ENCODE results near the gene CACNB3. TPM values are rescaled to one million over a fixed set of nuclear protein-coding genes. Genes with fewer than 3 reads are reported as not detected.
A peak's percentile ranks its signal among the peaks of the same experiment; 100 is the strongest.
"Not testable (repeated sequence)": the region's sequence is repeated elsewhere in the genome, so short reads cannot be mapped to it uniquely, and the experiment has no call there.

The CACNB3 gene
- total RNA-seq, 1 donor from 2014 or later = 4.4 TPM

- intact Hi-C loops (cut with micrococcal nuclease) = no loop called here
- ATAC-seq (no peak), DNase-seq (no peak)
Measured at GRCh38 chr12:48832321-48833060, 14.2 kb downstream of the CACNB3 start.

GRCh38 chr12:48838048-48838447, 19.8 kb downstream of the CACNB3 start:
- no peak for ATAC-seq
- intact Hi-C loops (cut with micrococcal nuclease) = no loop called here
- DNase-seq = no peak

- ATAC-seq; intact Hi-C loops (cut with micrococcal nuclease); DNase-seq: not testable (repeated sequence)
Measured at GRCh38 chr12:48842021-48842420, 23.7 kb downstream of the CACNB3 start.

- peak; percentile 96 for DNase-seq
- peak; percentile 99 for ATAC-seq
- intact Hi-C loops (cut with micrococcal nuclease) = loop anchor here (2.0 kb wide), 1 partner anchor 39 kb away; no protein-coding TSS in a partner anchor
Measured at GRCh38 chr12:48851883-48852733, 33.8 kb downstream of the CACNB3 start, which contains the start of gene DDX23. DDX23 (minus strand) TSS chr12:48852163; CDS start chr12:48845782, 6,381 bp downstream.

- peak; percentile 66 for DNase-seq
- intact Hi-C loops (cut with micrococcal nuclease) = loop anchor here (2.0 kb wide), 1 partner anchor 38 kb away; no protein-coding TSS in a partner anchor
- peak; percentile 74 for ATAC-seq
Measured at GRCh38 chr12:48852734-48853688, 34.7 kb downstream of the CACNB3 start.

- no peak for DNase-seq
- intact Hi-C loops (cut with micrococcal nuclease) = no loop called here
Measured at GRCh38 chr12:48854488-48854887, 36.2 kb downstream of the CACNB3 start.

GRCh38 chr12:48854932-48855331, 36.6 kb downstream of the CACNB3 start:
- ATAC-seq; DNase-seq; intact Hi-C loops (cut with micrococcal nuclease): not testable (repeated sequence)

More at GRCh38 chr12:48854488-48854887, 36.2 kb downstream of the CACNB3 start:
- no peak for ATAC-seq

GRCh38 chr12:48856379-48856778, 38.1 kb downstream of the CACNB3 start:
- DNase-seq = no peak
- intact Hi-C loops (cut with micrococcal nuclease) = no loop called here
- ATAC-seq = no peak

GRCh38 chr12:48857278-48857994, 39.1 kb downstream of the CACNB3 start:
- intact Hi-C loops (cut with micrococcal nuclease) = no loop called here
- no peak for ATAC-seq
- DNase-seq = no peak

GRCh38 chr12:48858043-48858442, 39.7 kb downstream of the CACNB3 start:
- no peak for ATAC-seq
- DNase-seq = no peak
- intact Hi-C loops (cut with micrococcal nuclease) = no loop called here

- intact Hi-C loops (cut with micrococcal nuclease) = no loop called here
- ATAC-seq = no peak
- DNase-seq = no peak
Measured at GRCh38 chr12:48859607-48860006, 41.3 kb downstream of the CACNB3 start.

GRCh38 chr12:48860236-48860635, 41.9 kb downstream of the CACNB3 start:
- intact Hi-C loops (cut with micrococcal nuclease); DNase-seq; ATAC-seq: not testable (repeated sequence)

- intact Hi-C loops (cut with micrococcal nuclease) = no loop called here
- no peak for DNase-seq
- ATAC-seq = no peak
Measured at GRCh38 chr12:48861111-48861510, 42.8 kb downstream of the CACNB3 start.

GRCh38 chr12:48862760-48863159, 44.5 kb downstream of the CACNB3 start:
- no peak for ATAC-seq
- intact Hi-C loops (cut with micrococcal nuclease) = no loop called here

GRCh38 chr12:48863291-48863690, 45.0 kb downstream of the CACNB3 start:
- ATAC-seq (no peak), DNase-seq (no peak)
- intact Hi-C loops (cut with micrococcal nuclease) = no loop called here

More at GRCh38 chr12:48862760-48863159, 44.5 kb downstream of the CACNB3 start:
- no peak for DNase-seq

GRCh38 chr12:48865281-48866051, 47.2 kb downstream of the CACNB3 start, which contains the start of gene RND1:
RND1 (minus strand) TSS chr12:48865870; CDS start chr12:48865767, 103 bp downstream.
- intact Hi-C loops (cut with micrococcal nuclease) = no loop called here
- peak; percentile 84 for DNase-seq

GRCh38 chr12:48866052-48866711, 47.9 kb downstream of the CACNB3 start:
- intact Hi-C loops (cut with micrococcal nuclease) = no loop called here
- ATAC-seq (peak; percentile 30), DNase-seq (no peak)

More at GRCh38 chr12:48865281-48866051, 47.2 kb downstream of the CACNB3 start, which contains the start of gene RND1:
- ATAC-seq = peak; percentile 100

Data from left ventricle myocardium superior (tissue), 1 donor.